ENCODE measurements around the gene ATG9B.

Gene ATG9B

DNA sequence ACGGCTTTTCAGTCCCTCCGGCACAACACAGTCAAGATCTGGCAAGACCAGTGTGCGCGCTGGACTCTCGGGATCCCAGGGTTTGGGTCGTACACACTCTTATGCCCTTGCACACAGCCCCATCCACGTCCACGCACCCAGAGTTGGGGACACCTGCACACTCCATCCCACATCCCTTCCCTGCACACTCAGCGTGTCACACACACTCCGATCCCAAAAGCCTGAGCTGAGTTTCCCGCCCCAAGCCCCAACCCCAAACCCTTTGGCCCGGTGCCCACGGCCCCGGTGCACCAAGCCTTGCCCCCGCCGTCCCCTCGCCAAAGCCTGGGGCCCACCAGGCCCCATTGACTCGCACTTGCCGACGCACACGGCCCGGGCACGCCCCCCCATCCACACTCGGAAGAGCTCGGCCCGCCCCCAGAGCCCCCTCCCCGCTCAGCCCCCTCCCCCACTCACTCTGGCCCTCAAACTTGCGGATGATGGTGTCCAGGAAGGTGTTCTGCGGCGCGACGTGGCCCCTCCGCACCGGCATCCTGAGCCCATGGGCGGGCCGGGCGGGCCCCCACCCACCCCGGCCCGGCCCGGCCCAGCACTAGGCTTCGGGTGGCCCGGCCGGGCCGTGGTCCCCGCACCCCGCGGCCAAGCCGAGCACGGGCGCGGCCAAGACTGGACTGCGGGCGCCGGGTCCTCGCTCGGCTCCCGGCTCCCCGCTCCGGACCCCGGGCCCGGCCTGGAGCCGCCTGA lies 46.7 kb downstream of the ATG9B start:
- DNase-seq, result no peak

DNA sequence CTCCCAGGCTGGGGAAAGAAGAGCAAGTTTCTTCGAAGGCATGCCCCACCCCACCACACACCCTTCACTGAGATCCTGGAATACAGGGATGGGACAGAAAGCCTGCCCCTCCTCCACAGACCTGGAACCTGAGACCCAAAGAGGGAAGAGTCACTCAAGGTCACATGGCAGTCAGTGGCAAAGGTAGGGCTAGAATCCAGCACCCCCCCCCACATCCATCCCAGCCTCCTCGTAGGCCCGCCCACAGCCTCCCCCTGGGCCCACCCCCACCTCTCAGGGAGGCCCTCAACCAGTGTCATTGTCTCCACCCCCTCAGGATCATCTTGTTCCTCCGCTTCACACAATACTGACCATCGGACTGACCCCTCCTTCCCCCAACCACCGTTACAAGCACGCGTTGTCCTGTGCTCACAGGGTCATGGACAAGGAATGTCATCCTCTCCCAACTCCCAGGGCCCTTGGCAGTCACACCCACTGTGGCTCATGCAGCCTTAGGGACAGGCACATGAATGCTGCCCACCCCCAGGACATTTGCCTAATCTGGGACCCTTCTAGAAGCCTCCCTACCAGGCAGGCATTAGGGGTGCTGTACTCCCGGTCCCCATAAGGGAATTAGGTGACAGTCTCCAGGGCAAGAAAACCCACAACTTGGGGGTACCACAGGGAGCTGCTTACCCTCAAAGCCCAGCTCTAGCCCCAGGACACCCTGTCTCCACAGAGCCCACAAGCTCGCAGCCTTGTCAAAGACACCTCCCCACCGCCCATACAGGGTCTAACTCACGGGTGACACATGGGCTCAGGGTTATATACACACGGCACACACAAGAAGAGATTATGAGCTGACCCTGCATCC lies 47.5 kb downstream of the ATG9B start:
- DNase-seq, result no peak

DNA sequence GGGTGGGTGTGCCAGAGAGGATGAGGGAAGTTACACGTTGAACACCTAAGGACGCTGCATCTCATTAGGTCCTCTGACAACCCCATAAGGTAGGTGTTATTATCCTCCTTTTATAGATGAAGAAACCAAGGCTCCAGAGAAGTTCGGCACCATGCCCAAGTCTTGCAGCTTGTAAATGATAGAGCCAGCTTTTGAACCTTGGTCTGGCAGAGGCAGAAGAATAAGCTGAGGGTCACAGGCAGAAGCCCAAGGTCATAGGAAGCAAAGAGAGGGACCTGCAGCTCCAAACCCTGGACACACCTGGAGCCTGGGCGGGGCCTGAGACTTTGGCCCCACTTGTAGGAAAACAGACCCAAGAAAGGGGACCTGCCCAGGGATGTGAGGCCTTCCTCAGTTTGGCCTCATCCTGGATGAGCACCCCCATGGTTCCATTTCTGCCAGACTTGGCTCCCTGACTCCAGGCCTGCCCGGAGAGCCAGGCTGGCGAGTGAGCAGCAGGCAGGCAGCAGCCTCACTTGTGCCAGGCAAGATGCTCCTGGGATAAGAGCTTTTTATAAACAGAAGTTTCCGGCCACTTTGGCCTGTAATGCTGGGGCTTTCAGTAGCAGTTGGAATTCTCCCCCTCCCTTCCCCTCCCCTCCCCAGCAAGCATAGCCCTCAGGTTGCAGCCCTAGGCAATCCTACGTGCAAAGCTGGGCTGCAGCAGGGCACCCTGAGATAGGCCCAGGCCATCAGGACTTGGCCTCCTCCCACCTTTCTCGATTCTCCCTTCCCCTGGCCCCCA lies 48.6 kb downstream of the ATG9B start:
- DNase-seq, result no peak

DNA sequence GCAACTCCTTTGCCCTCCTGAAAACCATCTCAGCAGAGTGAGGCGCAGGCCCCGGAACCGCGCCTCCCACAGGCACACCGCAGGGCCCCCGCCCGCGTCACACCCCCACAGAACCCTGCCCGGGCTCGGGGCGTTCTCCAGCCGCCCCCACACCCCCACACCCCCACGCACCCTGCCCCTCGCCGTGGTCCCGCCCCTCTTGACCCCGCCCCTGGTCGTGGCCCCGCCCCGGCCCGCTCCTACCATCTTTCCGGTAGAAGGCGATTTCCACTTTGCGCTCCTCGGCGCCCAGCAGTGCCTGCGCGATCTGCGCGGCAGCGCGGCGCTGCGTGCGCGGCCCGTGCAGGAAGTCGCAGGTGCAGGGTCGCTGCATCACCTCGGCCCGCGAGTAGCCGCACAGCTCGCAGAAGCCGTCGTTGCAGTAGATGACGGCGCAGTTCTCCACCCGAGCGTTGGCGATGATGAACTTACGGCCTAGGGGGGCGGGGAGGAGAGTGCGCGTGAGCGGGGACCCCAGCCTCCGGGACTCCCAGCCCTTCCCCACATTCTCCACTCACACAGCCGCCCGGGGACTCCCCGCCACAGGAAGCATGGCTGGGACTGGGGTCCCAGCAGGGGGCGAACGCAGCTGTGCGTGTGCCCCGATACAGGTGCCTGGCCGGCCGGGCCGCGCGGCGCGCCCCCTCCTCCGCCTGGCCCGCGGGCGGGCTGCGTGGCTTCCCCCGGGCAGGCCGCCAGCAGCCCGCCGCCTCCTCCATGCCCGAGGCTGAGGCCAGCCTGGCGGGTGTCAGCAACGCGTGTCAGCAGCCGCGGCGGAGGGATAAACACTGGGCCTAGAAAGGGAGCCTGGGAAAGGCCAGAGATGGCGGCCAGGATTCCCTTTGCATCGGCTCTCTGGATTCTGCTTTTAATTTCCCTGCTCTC lies 49.6 kb downstream of the ATG9B start:
- no peak for DNase-seq

DNA sequence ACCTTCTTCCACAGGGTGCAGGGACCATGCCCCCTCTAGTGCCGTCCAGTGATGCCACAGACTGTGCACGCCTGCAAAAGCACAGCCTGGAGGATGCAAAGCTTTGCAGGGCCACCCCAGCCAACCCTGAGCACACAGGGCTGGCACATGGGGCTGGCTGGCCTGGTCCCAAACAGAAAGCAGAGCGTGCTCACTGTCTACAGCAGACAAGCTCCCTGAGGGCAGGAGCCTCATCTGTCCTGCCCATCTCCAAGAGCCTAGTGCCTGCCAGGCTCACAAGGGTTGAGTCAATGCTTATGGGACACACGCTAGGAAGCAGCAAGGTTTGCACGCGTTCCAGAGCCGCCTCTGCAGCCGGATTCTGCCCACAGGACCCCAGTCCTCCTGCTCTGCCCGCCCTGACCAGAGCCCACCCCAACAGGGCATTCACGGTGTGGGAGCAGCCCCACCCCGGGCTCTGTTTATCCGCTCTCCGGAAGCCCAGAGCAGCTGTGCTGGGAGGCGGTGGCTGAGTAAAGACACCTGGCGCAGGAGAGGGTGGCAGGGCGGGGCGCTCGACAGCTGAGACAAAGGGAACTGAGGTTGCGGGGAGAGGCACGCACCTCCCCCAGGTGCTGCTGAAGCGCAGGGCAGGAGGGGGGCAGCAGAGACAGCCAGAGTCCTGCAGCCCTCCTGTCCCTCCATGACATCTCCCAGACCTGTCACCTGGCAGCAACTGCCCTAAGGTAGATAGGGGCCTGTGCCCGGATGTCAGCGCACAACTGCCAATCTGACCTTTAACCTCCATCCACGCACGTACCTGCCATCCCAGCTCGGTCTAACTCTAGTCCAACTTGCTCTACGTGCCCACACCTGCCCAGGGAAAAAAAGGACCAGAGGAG lies 50.5 kb downstream of the ATG9B start:
- no peak for DNase-seq

DNA sequence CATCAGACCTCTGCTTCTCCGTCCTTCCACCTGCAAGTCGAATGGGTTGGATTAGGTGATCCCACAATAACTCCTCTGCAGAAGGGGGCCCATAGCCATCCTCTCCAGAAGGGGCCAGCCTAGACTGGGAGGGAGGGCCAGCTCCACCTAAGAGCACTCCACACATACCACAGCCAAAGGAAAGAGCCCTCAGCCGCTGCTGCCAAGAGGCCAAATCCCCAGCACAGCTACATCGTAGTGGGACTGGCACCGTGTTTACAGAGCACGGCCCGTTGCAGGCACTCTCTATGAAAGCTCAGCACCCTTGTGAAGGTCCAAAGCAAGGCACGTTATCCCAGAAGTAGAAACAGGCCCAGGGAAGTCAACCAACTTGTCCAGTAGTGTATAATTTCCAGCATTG lies 51.6 kb downstream of the ATG9B start:
- DNase-seq, result no peak

DNA sequence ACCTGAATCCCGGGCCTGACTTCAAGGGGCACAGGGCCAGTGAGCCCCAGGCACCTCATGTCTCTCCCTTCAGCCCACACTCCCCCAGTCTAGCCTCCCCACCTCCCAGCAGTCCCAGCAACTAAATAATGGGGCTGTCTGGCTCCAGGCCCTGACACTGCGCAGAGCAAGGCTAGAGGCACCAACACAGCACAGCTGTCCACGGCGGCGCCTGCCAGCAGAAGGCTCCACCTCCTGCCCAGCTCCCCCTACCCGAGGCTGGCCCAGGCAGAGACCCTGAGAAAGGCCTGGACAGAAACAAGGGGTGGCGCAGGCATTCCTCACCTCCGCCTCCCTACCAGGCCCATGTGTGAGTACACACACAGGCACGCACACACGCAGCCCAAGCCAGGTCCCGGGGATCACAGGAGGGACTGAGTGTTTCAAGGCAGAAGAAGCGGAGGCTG lies 52.2 kb downstream of the ATG9B start:
- no peak for DNase-seq

DNA sequence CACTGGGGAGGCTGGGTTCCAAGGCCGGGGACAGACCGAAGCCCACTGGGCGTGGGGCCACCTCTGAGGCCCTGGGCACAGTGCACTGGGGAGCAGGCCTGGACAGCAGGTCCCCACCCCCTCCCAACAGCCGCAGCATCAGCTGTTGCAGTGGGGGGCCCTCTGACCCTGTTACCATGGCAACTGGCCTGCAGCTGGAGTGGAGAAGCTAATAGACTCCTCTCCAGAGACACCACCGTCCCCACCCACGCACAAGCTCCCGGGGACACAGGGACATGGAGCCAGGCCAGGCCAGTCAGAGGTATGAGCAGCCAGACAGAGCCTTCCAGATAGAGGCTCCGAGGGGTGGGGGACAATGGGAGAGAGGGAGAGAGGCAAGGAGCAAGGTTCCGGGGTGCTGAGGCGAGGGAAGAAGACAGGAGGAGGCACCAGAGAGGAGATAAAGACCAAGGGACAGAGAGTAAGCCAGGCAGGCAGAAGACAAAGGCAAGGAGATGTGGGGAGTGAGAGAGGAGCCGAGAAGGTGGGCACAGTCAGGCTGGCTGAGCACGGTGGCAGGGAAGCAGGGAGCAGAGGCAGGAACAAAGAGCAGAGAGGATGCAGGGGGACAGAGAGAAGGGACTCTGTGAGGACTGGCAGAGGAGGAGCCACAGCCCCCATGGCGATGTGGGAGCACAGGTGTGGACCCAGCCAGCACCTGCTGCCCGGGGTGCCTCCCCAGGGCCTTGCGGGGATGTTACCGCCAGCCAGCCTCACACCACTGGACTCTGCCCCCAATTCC lies 52.9 kb downstream of the ATG9B start:
- no peak for DNase-seq

DNA sequence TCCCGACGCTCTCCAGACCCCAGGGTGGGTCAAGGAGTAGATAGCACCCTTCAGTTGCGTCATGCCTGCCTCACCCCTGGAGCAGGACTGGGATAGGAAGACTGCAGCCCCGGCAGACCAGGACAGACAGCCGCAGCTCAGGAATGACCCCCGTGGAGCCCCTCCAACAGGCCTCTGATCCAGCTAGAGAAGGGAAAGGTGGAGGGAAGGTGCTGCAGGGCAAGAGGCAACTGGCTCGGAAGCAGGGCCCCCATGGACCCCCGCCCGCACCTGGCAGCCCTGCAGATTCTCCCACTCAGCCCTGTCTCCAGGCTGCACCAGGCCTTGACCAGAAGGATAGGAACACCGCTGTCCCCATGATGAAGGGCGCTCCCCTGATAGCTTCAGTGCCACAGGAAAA lies 53.9 kb downstream of the ATG9B start:
- no peak for DNase-seq

DNA sequence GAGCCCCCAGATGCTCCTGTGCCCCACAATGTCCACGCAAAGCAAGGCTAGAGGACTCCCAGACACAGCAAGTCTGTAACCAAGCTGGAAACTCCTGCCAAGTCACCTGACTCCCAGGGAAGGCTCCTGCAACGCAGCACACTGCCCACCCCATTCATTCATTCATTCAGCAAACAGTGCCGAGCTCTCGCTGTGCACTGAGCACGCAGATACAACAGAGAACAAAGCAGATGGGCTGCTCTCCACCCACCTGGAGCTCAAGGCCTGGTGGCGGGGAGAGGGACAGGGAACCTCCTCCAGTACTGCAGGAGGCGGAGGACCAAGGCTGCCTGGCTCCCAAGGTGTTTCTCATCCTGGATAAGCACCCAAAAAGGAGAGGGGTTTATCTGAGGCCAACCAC lies 54.8 kb downstream of the ATG9B start:
- DNase-seq, result no peak

DNA sequence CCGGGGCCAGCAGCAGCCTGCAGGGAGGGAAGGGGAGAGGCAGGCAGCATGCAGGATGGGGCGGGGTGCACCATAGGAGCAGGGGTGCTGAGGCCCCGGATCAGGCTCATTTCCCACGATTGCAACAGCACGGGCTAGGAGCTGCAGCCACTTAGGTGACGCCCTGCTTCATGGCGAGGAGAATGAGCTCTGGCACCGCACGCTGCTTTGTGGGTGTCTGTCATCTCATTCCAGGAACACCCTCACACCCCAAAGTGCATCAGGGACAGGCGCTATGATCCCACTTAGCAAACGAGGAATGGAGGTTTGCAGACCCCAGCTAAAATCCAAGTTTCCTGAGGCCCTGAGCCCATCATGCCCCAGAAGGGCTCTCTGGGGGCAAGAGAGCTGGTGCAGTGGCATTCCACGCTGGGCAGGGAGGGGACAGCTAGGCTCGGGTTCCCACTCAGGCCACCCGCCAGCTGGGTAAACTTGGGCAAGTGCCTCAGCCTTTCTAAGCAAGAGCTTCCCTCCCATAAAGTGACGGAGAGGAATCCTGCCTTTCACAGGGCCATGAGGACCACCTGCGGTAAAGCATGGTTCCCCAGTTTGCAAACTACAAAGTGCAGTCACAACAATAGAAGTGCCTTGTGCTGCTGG lies 55.4 kb downstream of the ATG9B start:
- DNase-seq, result no peak

DNA sequence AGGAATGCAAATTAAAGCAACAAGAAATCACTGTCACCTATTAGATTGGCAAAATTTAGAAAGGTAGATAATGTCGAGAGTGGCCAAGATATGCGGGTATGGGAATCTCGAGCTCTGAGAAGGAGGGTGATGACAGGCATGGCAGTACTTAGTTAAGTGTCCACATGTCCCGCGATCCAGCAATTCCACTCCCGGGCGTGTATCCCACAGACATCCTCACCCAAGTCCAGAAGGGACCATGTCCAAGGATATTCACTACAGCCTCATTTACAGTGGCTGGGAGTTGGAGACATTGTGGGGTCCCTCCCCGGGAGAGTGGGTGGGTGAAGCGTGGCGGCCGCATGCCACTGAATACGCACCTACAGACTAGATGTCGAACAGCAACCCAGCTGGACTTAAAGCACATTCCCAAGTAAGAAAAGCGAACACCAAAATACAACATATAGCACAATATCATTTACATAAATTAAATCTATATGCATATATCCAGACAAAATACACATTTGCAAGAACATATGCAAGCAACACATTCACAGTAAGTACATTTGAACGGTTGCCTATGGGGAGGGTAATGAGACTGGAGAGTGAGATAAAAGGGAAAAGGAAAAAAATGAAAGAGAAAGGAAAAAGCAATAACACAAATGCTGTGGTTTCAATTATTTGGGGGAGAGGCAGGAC lies 56.1 kb downstream of the ATG9B start:
- no peak for DNase-seq

DNA sequence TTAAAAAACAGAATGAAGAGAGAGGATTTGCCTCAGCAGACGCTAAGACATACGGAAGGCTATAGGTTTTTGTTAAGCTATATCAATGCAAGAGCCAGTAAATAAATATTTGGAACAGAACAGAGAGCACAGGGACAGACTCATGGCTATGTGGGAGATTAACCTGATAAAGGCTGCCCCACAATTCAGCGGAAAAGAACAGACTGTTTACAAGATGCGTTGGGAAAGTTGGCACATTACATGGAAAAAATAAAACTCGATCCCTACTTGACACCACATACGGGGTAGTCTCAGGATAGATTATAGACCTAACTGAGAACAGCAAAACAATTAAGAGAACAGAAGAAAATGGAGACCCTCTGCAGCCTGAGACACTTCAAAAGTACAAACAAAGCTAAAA lies 56.9 kb downstream of the ATG9B start:
- no peak for DNase-seq

DNA sequence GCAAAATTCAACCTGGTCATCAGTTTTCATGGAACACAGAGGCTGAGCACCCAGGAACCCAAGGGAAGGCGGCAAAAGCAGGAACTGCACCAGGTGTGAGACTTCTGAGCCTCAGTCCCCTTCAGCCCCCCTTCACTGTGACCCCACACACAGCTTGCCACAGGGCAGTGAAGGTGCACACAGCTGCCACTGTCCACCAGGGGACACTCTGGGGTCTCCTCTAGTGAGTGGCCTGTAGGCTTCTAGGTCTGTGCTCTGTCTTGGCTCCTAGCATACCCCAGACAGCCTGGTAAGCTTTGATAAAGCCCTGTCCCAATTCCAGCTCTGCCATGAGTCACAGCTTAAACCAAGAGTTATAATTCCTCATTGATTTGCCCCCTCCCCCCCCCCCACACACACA lies 58.3 kb downstream of the ATG9B start:
- no peak for DNase-seq

DNA sequence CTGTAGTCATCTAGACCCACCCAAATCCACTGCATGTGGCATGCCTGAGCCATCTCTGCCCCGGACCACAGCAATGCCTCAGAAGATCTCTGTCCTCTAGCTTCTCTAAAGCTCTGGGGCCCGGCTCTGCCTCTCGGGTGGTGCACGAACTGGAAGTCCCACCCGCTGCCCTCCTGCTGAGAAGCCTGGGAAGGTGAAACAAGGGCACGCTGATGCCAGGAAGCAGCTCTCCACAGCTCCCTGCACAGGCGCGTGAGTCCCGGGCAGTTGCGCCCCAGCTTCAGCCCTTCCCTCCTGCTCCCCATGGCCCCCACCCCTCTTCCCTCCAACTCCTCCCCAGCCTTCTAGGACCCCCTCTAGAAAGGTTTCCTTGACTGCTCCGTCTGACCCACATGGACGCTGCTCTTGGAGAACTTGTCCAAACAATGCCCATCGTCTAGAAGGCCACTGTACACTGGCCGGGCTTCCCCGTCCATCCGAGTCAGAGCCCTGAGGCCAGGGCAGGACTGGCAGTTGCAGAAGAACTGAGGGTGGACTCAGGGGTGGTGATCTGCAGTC lies 58.9 kb downstream of the ATG9B start:
- no peak for DNase-seq

Measured in 8988T (cell line).